K562 (cell line): ENCODE results near the gene TTLL11. TPM values are rescaled to one million over a fixed set of nuclear protein-coding genes. Genes with fewer than 3 reads are reported as not detected.

Source experiments
- ATAC-seq: fragments of 200-7000 bp; cut with Tn5 transposase; 3 replicates; pipeline ENCODE4 v1.9.1; 2020; ENCODE audit warnings: moderate library complexity
- BruUV-seq: library from RNA; stranded (reverse); fragments of 400-500 nt; replicated peaks from 2 replicates; lab custom pipeline; 2021; lab: Mats Ljungman, UMichigan
- CTCF ChIA-PET: fragments of 300-600 bp; formaldehyde crosslinking; extraction: SDS; loops from one replicate; lab custom pipeline; 2021; ENCODE audit warnings: low intra/inter-chr PET ratio; lab: Yijun Ruan, JAX
- POLR2A ChIA-PET: fragments of 300-600, 350-650 bp; sonication (Branson Sonifier 250); formaldehyde crosslinking; extraction: SDS; loops from one replicate; lab custom pipeline; 2021; ENCODE audit warnings: antibody characterized with exemption, inconsistent platforms; lab: Yijun Ruan, JAX
- DNase-seq, 4 experiments: peaks; one replicate each; pipeline versions ENCODE4 v3.0.0 to v3.0.0-alpha.2; 2011 to 2018; ENCODE audit warnings: low spot score in 3 of 4, mixed read lengths in 3 of 4; ENCODE audit errors: extremely low read depth in 1 of 4
- FAIRE-seq: peaks from 2 replicates; lab custom pipeline; 2011; peaks lifted over from hg19 to GRCh38; lab: Jason Lieb, UNC
- H2AFZ ChIP-seq: 2 replicates; pipeline ENCODE4 v1.6.0; 2011; ENCODE audit warnings: low read depth, low read length, control low read depth, inconsistent platforms
- H3K27ac ChIP-seq: fragments of 200-600 bp; 3 replicates; pipeline ENCODE4 v1.8.0; 2011; ENCODE audit warnings: low read depth, mild to moderate bottlenecking, control low read depth, inconsistent platforms, low read length, moderate library complexity, mixed read lengths; ENCODE audit errors: extremely low read depth
- H3K27me3 ChIP-seq, 2 experiments: fragments of 300-600 bp in 1 of 2; 2 replicates in 1 of 2; 3 replicates in 1 of 2; pipeline versions ENCODE4 v1.6.0 to v1.8.0; 2011; ENCODE audit warnings: inconsistent platforms in 2 of 2, low read length in 2 of 2, mild to moderate bottlenecking in 1 of 2, mixed read lengths in 1 of 2, moderate library complexity in 1 of 2; ENCODE audit not compliant: control insufficient read depth in 2 of 2, insufficient read depth in 2 of 2
- H3K36me3 ChIP-seq: fragments of 300-600 bp; 3 replicates; pipeline ENCODE4 v1.8.0; 2011; ENCODE audit warnings: mild to moderate bottlenecking, low read length, inconsistent platforms; ENCODE audit not compliant: control insufficient read depth, insufficient read depth
- H3K4me1 ChIP-seq, 2 experiments: fragments of 200-600 bp in 1 of 2; replicated peaks in 1 of 2; 2 replicates in 1 of 2; 3 replicates in 1 of 2; pipeline versions ENCODE4 v1.5.1 to v1.8.0; 2011; ENCODE audit warnings: inconsistent platforms in 2 of 2, low read length in 2 of 2, mild to moderate bottlenecking in 1 of 2, mixed read lengths in 1 of 2, moderate library complexity in 1 of 2; ENCODE audit not compliant: control insufficient read depth in 2 of 2, insufficient read depth in 2 of 2
- H3K4me2 ChIP-seq: 2 replicates; pipeline ENCODE4 v1.6.1; 2011; ENCODE audit warnings: low read length, control low read depth, inconsistent platforms, mixed read lengths; ENCODE audit not compliant: insufficient read depth
- H3K4me3 ChIP-seq: fragments of 200-600 bp; sonication (generic), shearing (Covaris generic); 2 replicates; pipeline ENCODE4 v1.5.1; 2016; ENCODE audit warnings: control low read depth, inconsistent platforms
- H3K79me2 ChIP-seq: fragments of 200-600 bp; 3 replicates; pipeline ENCODE4 v1.8.0; 2011; ENCODE audit warnings: low read length, inconsistent platforms; ENCODE audit not compliant: control insufficient read depth, insufficient read depth
- H3K9ac ChIP-seq, 2 experiments: 2 replicates each; pipeline versions ENCODE4 v1.6.0 to v1.6.1; 2011; ENCODE audit warnings: low read depth in 2 of 2, low read length in 2 of 2, control low read depth in 1 of 2, inconsistent platforms in 1 of 2, mild to moderate bottlenecking in 1 of 2, mixed read lengths in 1 of 2; ENCODE audit not compliant: insufficient read depth in 1 of 2
- H3K9me1 ChIP-seq: one replicate; pipeline ENCODE4 v1.6.0; 2011; ENCODE audit warnings: inconsistent platforms, mild to moderate bottlenecking, low read length, moderate library complexity; ENCODE audit not compliant: control insufficient read depth, insufficient read depth
- H3K9me3 ChIP-seq: replicated peaks from 2 replicates; pipeline ENCODE4 v1.5.1; 2011; ENCODE audit warnings: low read depth, low read length, inconsistent platforms; ENCODE audit not compliant: control insufficient read depth, insufficient read depth
- H4K20me1 ChIP-seq: replicated peaks from 2 replicates; pipeline ENCODE4 v1.6.1; 2011; ENCODE audit warnings: low read length, inconsistent platforms, mixed read lengths; ENCODE audit not compliant: control insufficient read depth, insufficient read depth
- ATF1 ChIP-seq, 2 experiments: fragments of 450-650 bp in 1 of 2; IDR thresholded peaks; 2 replicates each; pipeline ENCODE4 v1.6.1; 2016; ENCODE audit warnings: missing compliant biosample characterization in 1 of 2, missing genetic modification characterization in 1 of 2
- CBX2 ChIP-seq: fragments of 200-600 bp; sonication (generic); IDR thresholded peaks from one replicate; pipeline ENCODE4 v1.6.1; 2012; ENCODE audit warnings: mild to moderate bottlenecking, low read length, inconsistent platforms; ENCODE audit not compliant: insufficient read depth, poor library complexity, severe bottlenecking
- CCAR2 ChIP-seq: fragments of 200-400 bp; formaldehyde crosslinking; IDR thresholded peaks from 2 replicates; pipeline ENCODE4 v1.6.1; 2017; ENCODE audit warnings: mild to moderate bottlenecking, low read depth, low read length
- CREB3 ChIP-seq: fragments of 450-650 bp; conservative IDR thresholded peaks from 2 replicates; pipeline ENCODE4 v1.6.1; 2016; ENCODE audit warnings: missing genetic modification characterization, low read depth, mild to moderate bottlenecking, missing compliant biosample characterization, moderate library complexity
- HES1 ChIP-seq: fragments of 450-650 bp; IDR thresholded peaks from 2 replicates; pipeline ENCODE4 v1.6.1; 2016; ENCODE audit warnings: low read depth, mild to moderate bottlenecking, moderate library complexity
- ILK ChIP-seq: fragments of 450-650 bp; IDR thresholded peaks from 2 replicates; pipeline ENCODE4 v1.6.1; 2016; ENCODE audit warnings: missing genetic modification characterization, low read depth, mild to moderate bottlenecking, missing compliant biosample characterization, moderate library complexity, borderline replicate concordance
- MAFK ChIP-seq: IDR thresholded peaks from 2 replicates; pipeline ENCODE4 v1.6.1; 2011; ENCODE audit warnings: low read length, improper control_type of control experiment
- POLR3G ChIP-seq: IDR thresholded peaks from 2 replicates; pipeline ENCODE4 v1.6.1; 2011; ENCODE audit not compliant: insufficient read length, insufficient replicate concordance; ENCODE audit errors: extremely low read depth
- SMAD1 ChIP-seq: fragments of 150-350 bp; IDR thresholded peaks from 2 replicates; pipeline ENCODE4 v1.6.1; 2014; ENCODE audit warnings: low read length, low read depth; ENCODE audit not compliant: partially characterized antibody
- SNIP1 ChIP-seq: fragments of 450-650 bp; IDR thresholded peaks from 2 replicates; pipeline ENCODE4 v1.7.1; 2017; ENCODE audit warnings: low read depth, mild to moderate bottlenecking
- TAF1 ChIP-seq: IDR thresholded peaks from 2 replicates; pipeline ENCODE4 v1.6.1; 2011; ENCODE audit warnings: mild to moderate bottlenecking, low read length, moderate library complexity; ENCODE audit not compliant: insufficient read depth, control insufficient read depth, severe bottlenecking; ENCODE audit errors: extremely low read depth
- TFAM ChIP-seq: fragments of 250-450 bp; sonication (Bioruptor Pico); conservative IDR thresholded peaks from 2 replicates; pipeline ENCODE4 v1.5.0; 2021; ENCODE audit warnings: mild to moderate bottlenecking, moderate library complexity
- ZBTB8A ChIP-seq: fragments of 450-650 bp; IDR thresholded peaks from 2 replicates; pipeline ENCODE4 v1.6.1; 2018; ENCODE audit warnings: mild to moderate bottlenecking, moderate library complexity; ENCODE audit not compliant: partially characterized antibody
- ZNF695 ChIP-seq: fragments of 450-650 bp; formaldehyde crosslinking; IDR thresholded peaks from 2 replicates; pipeline ENCODE4 v1.4.0; 2020; ENCODE audit warnings: mild to moderate bottlenecking, moderate library complexity
- WGBS: fragments of 100-300 bp; shearing (Covaris generic); methylation state at CpG from one replicate; pipeline ENCODE4 v1.1.6; 2016; ENCODE audit warnings: low coverage, mixed read lengths; ENCODE audit not compliant: insufficient coverage; ENCODE audit errors: missing lambda C conversion rate; 5-methylcytosine and 5-hydroxymethylcytosine counted together
- in situ Hi-C: fragments of 300-500 bp; cut with MboI; formaldehyde crosslinking; loops from 4 replicates; pipeline ENCODE4 v1.15.0; 2018; ENCODE audit warnings: inconsistent platforms, mixed read lengths
- intact Hi-C: fragments of 100-400 bp; cut with micrococcal nuclease; formaldehyde crosslinking; loops from 2 replicates; pipeline ENCODE4 v1.14.2; 2022
- polyA plus RNA-seq, 8 experiments: library from polyadenylated mRNA; depleted of rRNA in 4 of 8; stranded (reverse) in 5 of 8; unstranded in 3 of 8; fragments of >200 nt; fragmentation: Nextera tagmentation in 2 of 8; fragmentation: Illumina TruSeq in 1 of 8; extraction: Ambion mirVana in 2 of 8; extraction: Trizol in 1 of 8; gene quantifications; 2 replicates each; pipeline versions ENCODE4 v1.2.1 to v1.2.3, GENCODE V29; 2011 to 2014; ENCODE audit warnings: inconsistent platforms in 1 of 8, missing spikeins in 1 of 8
- total RNA-seq, 7 experiments: library from RNA; depleted of rRNA in 6 of 7; stranded (reverse); fragments of >200 nt in 6 of 7; fragmentation: Illumina TruSeq in 2 of 7; extraction: Trizol in 2 of 7; gene quantifications; 2 replicates each; pipeline versions ENCODE4 v1.2.1 to v1.2.3, GENCODE V29; 2011 to 2021; ENCODE audit warnings: low replicate concordance in 1 of 7
- TF ChIP-seq, protein P1 (sequence below): fragments of 250-450 bp; sonication (Bioruptor Pico); IDR thresholded peaks from 2 replicates; pipeline ENCODE4 v1.4.0; 2020
- TF ChIP-seq, protein P2 (sequence below): IDR thresholded peaks from 2 replicates; pipeline ENCODE4 v1.6.1; 2011; ENCODE audit warnings: borderline replicate concordance, low read depth, mild to moderate bottlenecking, moderate library complexity, low read length; ENCODE audit not compliant: insufficient read depth, poor library complexity, severe bottlenecking

Gene TTLL11
- total and polyA plus RNA-seq, 9 of the 15 experiments (the other 6 are each of a cell fraction or from before 2014, with no cell fraction given): 0.83 to 4.4 (median 2.7) TPM

GRCh38 chr9:121782514-121783110, 310.5 kb downstream of the TTLL11 start:
- WGBS: 2% methylated on average over 9 of the region's 17 CpGs
- no peaks in the 10 kb centered on the region for H3K9me1 ChIP-seq
- intact Hi-C loops: no loop called here
- TF ChIP-seq MAFK (no peak), CCAR2 (no peak), SNIP1 (no peak), ILK (tag) (no peak), TAF1 (no peak), ZNF695 (CRISPR knock-in tag) (no peak), ATF1 (CRISPR knock-in tag; IDR thresholded peaks at IDR 0.05) (no peak), ATF1 (tag; IDR thresholded peaks at IDR 0.05) (no peak), ZBTB8A (no peak), CREB3 (no peak), TFAM (CRISPR knock-in tag) (no peak), POLR3G (no peak), HES1 (no peak), SMAD1 (no peak), CBX2 (no peak)
- TF ChIP-seq, protein P1, sequence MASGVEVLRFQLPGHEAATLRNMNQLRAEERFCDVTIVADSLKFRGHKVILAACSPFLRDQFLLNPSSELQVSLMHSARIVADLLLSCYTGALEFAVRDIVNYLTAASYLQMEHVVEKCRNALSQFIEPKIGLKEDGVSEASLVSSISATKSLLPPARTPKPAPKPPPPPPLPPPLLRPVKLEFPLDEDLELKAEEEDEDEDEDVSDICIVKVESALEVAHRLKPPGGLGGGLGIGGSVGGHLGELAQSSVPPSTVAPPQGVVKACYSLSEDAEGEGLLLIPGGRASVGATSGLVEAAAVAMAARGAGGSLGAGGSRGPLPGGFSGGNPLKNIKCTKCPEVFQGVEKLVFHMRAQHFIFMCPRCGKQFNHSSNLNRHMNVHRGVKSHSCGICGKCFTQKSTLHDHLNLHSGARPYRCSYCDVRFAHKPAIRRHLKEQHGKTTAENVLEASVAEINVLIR (CRISPR knock-in tag): no peak
- TF ChIP-seq, protein P2, sequence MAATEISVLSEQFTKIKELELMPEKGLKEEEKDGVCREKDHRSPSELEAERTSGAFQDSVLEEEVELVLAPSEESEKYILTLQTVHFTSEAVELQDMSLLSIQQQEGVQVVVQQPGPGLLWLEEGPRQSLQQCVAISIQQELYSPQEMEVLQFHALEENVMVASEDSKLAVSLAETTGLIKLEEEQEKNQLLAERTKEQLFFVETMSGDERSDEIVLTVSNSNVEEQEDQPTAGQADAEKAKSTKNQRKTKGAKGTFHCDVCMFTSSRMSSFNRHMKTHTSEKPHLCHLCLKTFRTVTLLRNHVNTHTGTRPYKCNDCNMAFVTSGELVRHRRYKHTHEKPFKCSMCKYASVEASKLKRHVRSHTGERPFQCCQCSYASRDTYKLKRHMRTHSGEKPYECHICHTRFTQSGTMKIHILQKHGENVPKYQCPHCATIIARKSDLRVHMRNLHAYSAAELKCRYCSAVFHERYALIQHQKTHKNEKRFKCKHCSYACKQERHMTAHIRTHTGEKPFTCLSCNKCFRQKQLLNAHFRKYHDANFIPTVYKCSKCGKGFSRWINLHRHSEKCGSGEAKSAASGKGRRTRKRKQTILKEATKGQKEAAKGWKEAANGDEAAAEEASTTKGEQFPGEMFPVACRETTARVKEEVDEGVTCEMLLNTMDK: no peak

More at GRCh38 chr9:121782514-121783110, 310.5 kb downstream of the TTLL11 start:
- H2AFZ ChIP-seq: no peak overlapping the region
- DNase-seq (no peak), FAIRE-seq (no peak), ATAC-seq (no peak)
- peaks cover 0 to 8% of the 10 kb centered on the region in 2 experiments; a peak in 1 of 5 replicates for H3K4me1 ChIP-seq
- no peaks in the 10 kb centered on the region for H4K20me1 ChIP-seq
- no TSS peak for BruUV-seq
- H3K9ac ChIP-seq: no peak overlapping the region
- no peaks in the 10 kb centered on the region for H3K79me2 ChIP-seq
- peaks cover 18 to 77% of the 10 kb centered on the region in 2 experiments for H3K27me3 ChIP-seq
- POLR2A ChIA-PET: interaction anchor here (0.7 kb wide), 2 partner anchors 23 to 278 kb away, joined by 3 read pairs; no protein-coding TSS in a partner anchor
- H3K9me3 ChIP-seq: no peaks in the 10 kb centered on the region
- CTCF ChIA-PET: no interaction called here
- no peaks in the 10 kb centered on the region for H3K36me3 ChIP-seq
- no peak overlapping the region for H3K27ac ChIP-seq
- H3K4me2 ChIP-seq: no peak overlapping the region
- in situ Hi-C loops: no loop called here
- no peak overlapping the region for H3K4me3 ChIP-seq
